Prostate gland (tissue), 2 donors: ENCODE measurements around the gene C11orf52.

Experiments used
- POLR2A ChIP-seq: fragments of 450-650 bp; IDR thresholded peaks from one replicate; pipeline ENCODE4 v1.6.1; 2016; ENCODE audit warnings: antibody characterized with exemption, mild to moderate bottlenecking
- TF ChIP-seq, protein P1 (sequence below), 4 experiments: fragments of 200-600 bp in 2 of 4; fragments of 450-650 bp in 2 of 4; sonication (generic) in 2 of 4; IDR thresholded peaks; 1 replicate in 3 of 4; 2 replicates in 1 of 4; pipeline ENCODE4 v1.5.1; 2016 to 2019; ENCODE audit warnings: antibody characterized with exemption in 4 of 4, mild to moderate bottlenecking in 2 of 4, moderate library complexity in 2 of 4

DNA sequence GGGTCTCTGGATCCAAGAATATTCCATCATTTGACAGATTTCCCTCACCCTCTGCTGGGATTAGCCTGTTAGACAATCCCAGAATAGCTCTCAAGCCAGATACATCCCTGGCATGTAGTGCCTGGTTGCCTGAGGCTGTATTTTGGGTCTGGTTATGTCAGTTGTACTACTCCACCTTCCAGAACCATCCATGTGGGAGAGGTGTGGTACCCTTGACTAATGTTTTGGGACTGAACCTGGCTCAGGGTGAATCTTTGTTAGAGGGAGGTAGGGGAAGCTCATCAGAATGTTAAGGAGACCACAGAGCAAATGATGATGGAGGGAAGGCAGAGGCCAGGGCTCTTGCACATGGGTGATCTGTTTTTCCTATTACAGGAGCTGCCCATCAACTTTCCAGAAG lies 5.2 kb downstream of the C11orf52 start:
- TF ChIP-seq, protein P1, sequence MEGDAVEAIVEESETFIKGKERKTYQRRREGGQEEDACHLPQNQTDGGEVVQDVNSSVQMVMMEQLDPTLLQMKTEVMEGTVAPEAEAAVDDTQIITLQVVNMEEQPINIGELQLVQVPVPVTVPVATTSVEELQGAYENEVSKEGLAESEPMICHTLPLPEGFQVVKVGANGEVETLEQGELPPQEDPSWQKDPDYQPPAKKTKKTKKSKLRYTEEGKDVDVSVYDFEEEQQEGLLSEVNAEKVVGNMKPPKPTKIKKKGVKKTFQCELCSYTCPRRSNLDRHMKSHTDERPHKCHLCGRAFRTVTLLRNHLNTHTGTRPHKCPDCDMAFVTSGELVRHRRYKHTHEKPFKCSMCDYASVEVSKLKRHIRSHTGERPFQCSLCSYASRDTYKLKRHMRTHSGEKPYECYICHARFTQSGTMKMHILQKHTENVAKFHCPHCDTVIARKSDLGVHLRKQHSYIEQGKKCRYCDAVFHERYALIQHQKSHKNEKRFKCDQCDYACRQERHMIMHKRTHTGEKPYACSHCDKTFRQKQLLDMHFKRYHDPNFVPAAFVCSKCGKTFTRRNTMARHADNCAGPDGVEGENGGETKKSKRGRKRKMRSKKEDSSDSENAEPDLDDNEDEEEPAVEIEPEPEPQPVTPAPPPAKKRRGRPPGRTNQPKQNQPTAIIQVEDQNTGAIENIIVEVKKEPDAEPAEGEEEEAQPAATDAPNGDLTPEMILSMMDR (IDR thresholded peaks at IDR 0.05): no peak
- TF ChIP-seq POLR2A: no peak
